Measurements from ENCODE around the gene GLRA2. TPM values are rescaled to one million over a fixed set of nuclear protein-coding genes. Genes with fewer than 3 reads are reported as not detected.

Gene GLRA2
- total and polyA plus RNA-seq, 10 of the 15 experiments (the other 5 are each of a cell fraction or from before 2014, with no cell fraction given), result 0.01 TPM; not detected in 9

GRCh38 chrX:14506866-14507265, 22.5 kb upstream of the GLRA2 start:
- Histone ChIP-seq H3K27ac (ENCODE audit: control insufficient read depth, insufficient read depth) (no peak overlapping the region), H3K36me3 (ENCODE audit: control insufficient read depth in 2 of 2, insufficient read depth in 2 of 2, low read length in 1 of 2) (no peaks in the 10 kb centered on the region), H3K4me1 (ENCODE audit: control insufficient read depth, insufficient read depth, low read length) (no peaks in the 10 kb centered on the region), H4K20me1 (ENCODE audit: control insufficient read depth, insufficient read depth) (no peaks in the 10 kb centered on the region), H2AFZ (ENCODE audit: control insufficient read depth, low read depth, low read length) (no peak overlapping the region), H3K27me3 (replicated peaks in 1 of 2; ENCODE audit: control insufficient read depth in 2 of 2, insufficient read depth in 2 of 2, low read length in 1 of 2) (no peaks in the 10 kb centered on the region), H3K79me2 (ENCODE audit: control insufficient read depth, insufficient read depth, low read length) (no peaks in the 10 kb centered on the region), H3K4me2 (ENCODE audit: control insufficient read depth, insufficient read depth) (no peak overlapping the region), H3K4me3 (no peak overlapping the region), H3K9ac (ENCODE audit: control insufficient read depth, insufficient read depth, low read length) (no peak overlapping the region), H3K9me3 (replicated peaks; ENCODE audit: control insufficient read depth, insufficient read depth, low read length) (no peaks in the 10 kb centered on the region)
- ChIA-PET CTCF (interaction anchor here (0.7 to 1.4 kb wide), 3 partner anchors 12 to 39 kb away, joined by 3 read pairs; no protein-coding TSS in a partner anchor), SMC1A (ENCODE audit: uncharacterized antibody, unreplicated experiment) (interaction anchor here (1.0 kb wide), 1 partner anchor 22 kb away, joined by 3 read pairs; no protein-coding TSS in a partner anchor), POLR2A (no interaction called here), RAD21 (ENCODE audit: unreplicated experiment) (no interaction called here)
- intact Hi-C loops (cut with micrococcal nuclease; ENCODE audit: unreplicated experiment), result no loop called here
- TF ChIP-seq NRF1 (conservative IDR thresholded peaks at IDR 0.05; ENCODE audit: low read depth, low read length), result no peak
- no peak for TF ChIP-seq ZNF622 (IDR thresholded peaks at IDR 0.05)
- TF ChIP-seq SMAD5 (IDR thresholded peaks at IDR 0.05; ENCODE audit: low read depth), result no peak
- no peak for TF ChIP-seq RUNX3 (IDR thresholded peaks at IDR 0.05; ENCODE audit: low read length)
- TF ChIP-seq HCFC1 (IDR thresholded peaks at IDR 0.05; ENCODE audit: low read length), result no peak
- no peak for TF ChIP-seq RAD51 (IDR thresholded peaks at IDR 0.05)
- TF ChIP-seq TCF12 (IDR thresholded peaks at IDR 0.05; ENCODE audit: low read depth, low read length), result no peak
- TF ChIP-seq SMAD1 (IDR thresholded peaks at IDR 0.05; ENCODE audit: low read depth, partially characterized antibody), result no peak
- no peak for TF ChIP-seq RELA (IDR thresholded peaks at IDR 0.05; ENCODE audit: borderline replicate concordance, partially characterized antibody)
- no peak for TF ChIP-seq RCOR1 (conservative IDR thresholded peaks at IDR 0.05; ENCODE audit: low read depth, low read length)
- TF ChIP-seq NFIC (IDR thresholded peaks at IDR 0.05; ENCODE audit: low read depth, low read length), result no peak
- no peak for TF ChIP-seq ASH2L (IDR thresholded peaks at IDR 0.05; ENCODE audit: borderline replicate concordance, low read depth)
- ATAC-seq (no peak), DNase-seq (ENCODE audit: low read depth, low spot score) (no peak), FAIRE-seq (no peak)
- in situ Hi-C loops (cut with MboI), result no loop called here
- BruUV-seq (replicated peaks), result no TSS peak
